ENCODE results near the gene TSSK3. TPM values are rescaled to one million over a fixed set of nuclear protein-coding genes. Genes with fewer than 3 reads are reported as not detected.

TSSK3 gene
- total and polyA plus RNA-seq, 2 experiments from 2014 or later, result not detected

DNA sequence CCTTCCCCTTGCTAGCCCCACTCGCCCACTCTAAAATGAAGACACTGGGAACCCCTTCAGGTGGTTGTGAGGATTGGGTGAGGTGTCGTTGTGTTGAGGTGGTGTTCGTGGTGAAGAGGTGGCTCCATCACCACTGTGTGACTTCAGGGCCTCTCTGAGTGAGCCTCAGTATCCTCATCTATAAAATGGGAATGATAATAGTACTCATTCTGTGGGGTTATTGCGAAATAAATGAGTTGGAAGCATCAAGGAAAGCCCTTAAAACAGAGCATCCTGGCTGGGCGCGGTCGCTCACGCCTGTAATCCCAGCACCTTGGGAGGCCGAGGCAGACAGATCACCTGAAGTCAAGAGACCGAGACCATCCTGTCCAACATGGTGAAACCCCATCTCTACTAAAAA is 19.6 kb upstream of the TSSK3 start (continued):
- TF ChIP-seq EZH2 (IDR thresholded peaks at IDR 0.05; ENCODE audit: low read depth, unreplicated experiment) (no peak), ZNF114 (CRISPR knock-in tag; IDR thresholded peaks at IDR 0.05) (no peak)
- TF ChIP-seq, protein P1, sequence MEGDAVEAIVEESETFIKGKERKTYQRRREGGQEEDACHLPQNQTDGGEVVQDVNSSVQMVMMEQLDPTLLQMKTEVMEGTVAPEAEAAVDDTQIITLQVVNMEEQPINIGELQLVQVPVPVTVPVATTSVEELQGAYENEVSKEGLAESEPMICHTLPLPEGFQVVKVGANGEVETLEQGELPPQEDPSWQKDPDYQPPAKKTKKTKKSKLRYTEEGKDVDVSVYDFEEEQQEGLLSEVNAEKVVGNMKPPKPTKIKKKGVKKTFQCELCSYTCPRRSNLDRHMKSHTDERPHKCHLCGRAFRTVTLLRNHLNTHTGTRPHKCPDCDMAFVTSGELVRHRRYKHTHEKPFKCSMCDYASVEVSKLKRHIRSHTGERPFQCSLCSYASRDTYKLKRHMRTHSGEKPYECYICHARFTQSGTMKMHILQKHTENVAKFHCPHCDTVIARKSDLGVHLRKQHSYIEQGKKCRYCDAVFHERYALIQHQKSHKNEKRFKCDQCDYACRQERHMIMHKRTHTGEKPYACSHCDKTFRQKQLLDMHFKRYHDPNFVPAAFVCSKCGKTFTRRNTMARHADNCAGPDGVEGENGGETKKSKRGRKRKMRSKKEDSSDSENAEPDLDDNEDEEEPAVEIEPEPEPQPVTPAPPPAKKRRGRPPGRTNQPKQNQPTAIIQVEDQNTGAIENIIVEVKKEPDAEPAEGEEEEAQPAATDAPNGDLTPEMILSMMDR (conservative IDR thresholded peaks at IDR 0.05; ENCODE audit: low read depth in 2 of 2), result no peak
- TF ChIP-seq, protein P2, sequence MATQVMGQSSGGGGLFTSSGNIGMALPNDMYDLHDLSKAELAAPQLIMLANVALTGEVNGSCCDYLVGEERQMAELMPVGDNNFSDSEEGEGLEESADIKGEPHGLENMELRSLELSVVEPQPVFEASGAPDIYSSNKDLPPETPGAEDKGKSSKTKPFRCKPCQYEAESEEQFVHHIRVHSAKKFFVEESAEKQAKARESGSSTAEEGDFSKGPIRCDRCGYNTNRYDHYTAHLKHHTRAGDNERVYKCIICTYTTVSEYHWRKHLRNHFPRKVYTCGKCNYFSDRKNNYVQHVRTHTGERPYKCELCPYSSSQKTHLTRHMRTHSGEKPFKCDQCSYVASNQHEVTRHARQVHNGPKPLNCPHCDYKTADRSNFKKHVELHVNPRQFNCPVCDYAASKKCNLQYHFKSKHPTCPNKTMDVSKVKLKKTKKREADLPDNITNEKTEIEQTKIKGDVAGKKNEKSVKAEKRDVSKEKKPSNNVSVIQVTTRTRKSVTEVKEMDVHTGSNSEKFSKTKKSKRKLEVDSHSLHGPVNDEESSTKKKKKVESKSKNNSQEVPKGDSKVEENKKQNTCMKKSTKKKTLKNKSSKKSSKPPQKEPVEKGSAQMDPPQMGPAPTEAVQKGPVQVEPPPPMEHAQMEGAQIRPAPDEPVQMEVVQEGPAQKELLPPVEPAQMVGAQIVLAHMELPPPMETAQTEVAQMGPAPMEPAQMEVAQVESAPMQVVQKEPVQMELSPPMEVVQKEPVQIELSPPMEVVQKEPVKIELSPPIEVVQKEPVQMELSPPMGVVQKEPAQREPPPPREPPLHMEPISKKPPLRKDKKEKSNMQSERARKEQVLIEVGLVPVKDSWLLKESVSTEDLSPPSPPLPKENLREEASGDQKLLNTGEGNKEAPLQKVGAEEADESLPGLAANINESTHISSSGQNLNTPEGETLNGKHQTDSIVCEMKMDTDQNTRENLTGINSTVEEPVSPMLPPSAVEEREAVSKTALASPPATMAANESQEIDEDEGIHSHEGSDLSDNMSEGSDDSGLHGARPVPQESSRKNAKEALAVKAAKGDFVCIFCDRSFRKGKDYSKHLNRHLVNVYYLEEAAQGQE (IDR thresholded peaks at IDR 0.05; ENCODE audit: unreplicated experiment), result no peak

DNA sequence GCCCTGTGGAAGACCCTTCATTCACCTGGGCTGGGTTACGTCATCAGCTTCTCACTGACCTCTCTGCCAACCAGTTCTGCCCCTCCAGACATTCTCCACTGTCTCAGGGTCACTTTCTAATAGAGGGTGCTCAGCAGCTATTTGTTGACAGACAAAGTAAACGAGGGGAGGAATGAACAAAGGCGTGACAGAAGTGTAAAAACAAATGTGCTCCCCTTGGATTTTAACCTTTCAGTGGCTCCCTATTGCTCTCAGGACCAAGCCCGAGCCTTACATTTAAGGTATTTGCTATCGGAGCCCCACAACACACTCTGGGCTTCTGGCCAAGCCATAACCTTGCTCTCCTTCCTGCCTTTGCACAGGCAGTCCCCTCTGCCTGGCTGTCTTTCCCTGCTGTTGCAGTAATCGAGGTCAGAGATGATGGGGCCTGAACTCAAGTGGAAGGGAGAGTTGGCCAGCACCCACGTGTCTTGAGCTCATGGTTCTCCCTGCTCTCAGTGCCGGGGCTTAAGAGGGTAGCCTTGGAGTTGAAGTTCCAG is 17.0 kb upstream of the TSSK3 start:
- Histone ChIP-seq H2AFZ (no peak overlapping the region), H3K79me2 (replicated peaks; ENCODE audit: insufficient read depth) (no peaks in the 10 kb centered on the region), H3K27ac (ENCODE audit: low read depth) (no peak overlapping the region), H3K4me1 (ENCODE audit: insufficient read depth) (no peaks in the 10 kb centered on the region), H3K36me3 (ENCODE audit: insufficient read depth) (no peaks in the 10 kb centered on the region), H4K20me1 (replicated peaks; ENCODE audit: insufficient read depth) (no peaks in the 10 kb centered on the region), H3K9me2 (ENCODE audit: insufficient read depth) (peaks cover 5% of the 10 kb centered on the region; the same call in 1 of the 2 replicates), H3K27me3 (ENCODE audit: insufficient read depth) (peaks cover 10% of the 10 kb centered on the region), H3K4me2 (no peak overlapping the region), H3K4me3 (no peak overlapping the region), H3F3A (replicated peaks; ENCODE audit: low read depth) (peaks cover 2% of the 10 kb centered on the region; the same call in 1 of the 2 replicates)
- no peak overlapping the region for H3K27ac Mint-ChIP-seq
- H3K4me1 Mint-ChIP-seq, result peaks cover 5% of the 10 kb centered on the region; the same call in 2 of the 3 replicates
- peaks cover 10% of the 10 kb centered on the region for H3K9me3 Mint-ChIP-seq
- peaks cover 1% of the 10 kb centered on the region for H3K36me3 Mint-ChIP-seq (ENCODE audit: low read depth)
- TF ChIP-seq POLR2AphosphoS5 (IDR thresholded peaks at IDR 0.05; ENCODE audit: low read depth) (no peak), NANOG (IDR thresholded peaks at IDR 0.05; ENCODE audit: borderline replicate concordance) (no peak), EZH2 (IDR thresholded peaks at IDR 0.05; ENCODE audit: low read depth, unreplicated experiment) (no peak)
- H3K4me3 Mint-ChIP-seq, result no peak overlapping the region
- H3K27me3 Mint-ChIP-seq (ENCODE audit: insufficient read depth, low read depth, poor library complexity), result peaks cover 23% of the 10 kb centered on the region
- no peak for ATAC-seq
- no peak for DNase-seq (ENCODE audit: low spot score)

DNA sequence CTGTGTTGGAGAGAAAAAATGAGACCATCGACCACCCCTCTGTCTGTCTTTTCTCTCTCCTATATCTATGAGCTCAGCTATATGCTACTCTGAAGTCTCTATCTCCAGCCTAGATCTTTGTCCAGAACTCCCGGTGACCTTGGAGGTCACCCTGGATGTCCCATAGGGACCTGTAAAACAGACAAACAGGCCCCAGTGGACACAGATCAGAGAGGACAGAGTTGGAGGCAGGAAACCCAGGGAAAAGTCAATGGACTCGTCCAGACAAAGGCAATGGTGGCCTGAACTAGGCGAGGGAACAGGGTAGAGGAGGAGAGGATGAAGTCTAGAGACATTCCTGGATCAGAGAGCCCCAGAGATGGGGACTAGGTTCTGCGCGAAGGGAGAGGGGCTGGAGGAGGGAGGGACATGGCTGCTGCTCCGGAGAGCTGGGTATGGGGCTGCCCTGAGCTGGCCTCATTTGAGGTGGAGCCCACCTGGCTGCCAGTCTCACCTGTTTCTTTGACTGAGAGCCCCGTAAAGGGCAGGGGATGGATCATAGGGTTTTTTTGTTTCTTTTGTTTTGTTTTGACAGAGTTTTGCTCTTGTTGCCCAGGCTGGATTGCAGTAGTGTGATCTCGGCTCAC is 15.7 kb upstream of the TSSK3 start:
- peaks cover 10% of the 10 kb centered on the region; the same call in 1 of the 2 replicates for H3K9me2 ChIP-seq (ENCODE audit: insufficient read depth)
- H3K79me2 ChIP-seq (replicated peaks; ENCODE audit: insufficient read depth), result no peaks in the 10 kb centered on the region
- H3K27ac ChIP-seq (ENCODE audit: low read depth), result no peak overlapping the region
- no peak overlapping the region for H3K4me3 ChIP-seq
- H3K4me3 Mint-ChIP-seq, result no peak overlapping the region; the same call in 2 of the 3 replicates
- H2AFZ ChIP-seq, result no peak overlapping the region
- H3K27me3 Mint-ChIP-seq (ENCODE audit: insufficient read depth, low read depth, poor library complexity), result peaks cover 30% of the 10 kb centered on the region
- H3K27ac Mint-ChIP-seq, result no peak overlapping the region
- H3K4me1 Mint-ChIP-seq, result peaks cover 4% of the 10 kb centered on the region; the same call in 2 of the 3 replicates
- no peak for DNase-seq (ENCODE audit: low spot score)
- H3F3A ChIP-seq (replicated peaks; ENCODE audit: low read depth), result peaks cover 7% of the 10 kb centered on the region; the same call in 1 of the 2 replicates
- H3K27me3 ChIP-seq (ENCODE audit: insufficient read depth), result peaks cover 15% of the 10 kb centered on the region
- no peaks in the 10 kb centered on the region for H3K4me1 ChIP-seq (ENCODE audit: insufficient read depth)
- H3K4me2 ChIP-seq, result no peak overlapping the region
- no peak for ATAC-seq
- peaks cover 7% of the 10 kb centered on the region for H3K36me3 Mint-ChIP-seq (ENCODE audit: low read depth)
- H3K9me3 Mint-ChIP-seq, result peaks cover 18% of the 10 kb centered on the region
- H4K20me1 ChIP-seq (replicated peaks; ENCODE audit: insufficient read depth), result no peaks in the 10 kb centered on the region
- H3K36me3 ChIP-seq (ENCODE audit: insufficient read depth), result no peaks in the 10 kb centered on the region
- TF ChIP-seq EZH2phosphoT487 (IDR thresholded peaks at IDR 0.05; ENCODE audit: unreplicated experiment) (no peak), POLR2AphosphoS5 (IDR thresholded peaks at IDR 0.05; ENCODE audit: low read depth) (no peak), STAT1 (IDR thresholded peaks at IDR 0.05; ENCODE audit: unreplicated experiment) (no peak), NANOG (IDR thresholded peaks at IDR 0.05; ENCODE audit: borderline replicate concordance) (no peak), ZNF114 (CRISPR knock-in tag; IDR thresholded peaks at IDR 0.05) (no peak), EZH2 (IDR thresholded peaks at IDR 0.05; ENCODE audit: low read depth, unreplicated experiment) (no peak), JUNB (IDR thresholded peaks at IDR 0.05; ENCODE audit: unreplicated experiment) (no peak), ZNF331 (CRISPR knock-in tag; IDR thresholded peaks at IDR 0.05; ENCODE audit: low read depth) (no peak)
- TF ChIP-seq, protein P3, sequence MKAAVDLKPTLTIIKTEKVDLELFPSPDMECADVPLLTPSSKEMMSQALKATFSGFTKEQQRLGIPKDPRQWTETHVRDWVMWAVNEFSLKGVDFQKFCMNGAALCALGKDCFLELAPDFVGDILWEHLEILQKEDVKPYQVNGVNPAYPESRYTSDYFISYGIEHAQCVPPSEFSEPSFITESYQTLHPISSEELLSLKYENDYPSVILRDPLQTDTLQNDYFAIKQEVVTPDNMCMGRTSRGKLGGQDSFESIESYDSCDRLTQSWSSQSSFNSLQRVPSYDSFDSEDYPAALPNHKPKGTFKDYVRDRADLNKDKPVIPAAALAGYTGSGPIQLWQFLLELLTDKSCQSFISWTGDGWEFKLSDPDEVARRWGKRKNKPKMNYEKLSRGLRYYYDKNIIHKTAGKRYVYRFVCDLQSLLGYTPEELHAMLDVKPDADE (IDR thresholded peaks at IDR 0.05), result no peak
- TF ChIP-seq, protein P2 (IDR thresholded peaks at IDR 0.05; ENCODE audit: unreplicated experiment), result no peak
